ENCODE data around the gene CNTNAP5.

CNTNAP5 gene

GRCh38 chr2:124063596-124063995 lies 38.5 kb downstream of the CNTNAP5 start:
- no peak for DNase-seq (ENCODE audit: low read depth in 2 of 2)

GRCh38 chr2:124065636-124066035 lies 40.5 kb downstream of the CNTNAP5 start:
- DNase-seq (ENCODE audit: low read depth in 2 of 2), result no peak

- DNase-seq (ENCODE audit: low read depth in 2 of 2), result no peak
Observed at GRCh38 chr2:124066776-124067175, 41.7 kb downstream of the CNTNAP5 start.

- no peak for DNase-seq (ENCODE audit: low read depth in 2 of 2)
Observed at GRCh38 chr2:124079045-124079444, 54.0 kb downstream of the CNTNAP5 start.

GRCh38 chr2:124080281-124081153 lies 55.4 kb downstream of the CNTNAP5 start:
- no peak for DNase-seq (ENCODE audit: low read depth in 2 of 2)

- no peak for DNase-seq (ENCODE audit: low read depth in 2 of 2)
Observed at GRCh38 chr2:124081154-124081716, 56.1 kb downstream of the CNTNAP5 start.

GRCh38 chr2:124088616-124089015 lies 63.5 kb downstream of the CNTNAP5 start:
- no peak for DNase-seq (ENCODE audit: low read depth in 2 of 2)

- no peak for DNase-seq (ENCODE audit: low read depth in 2 of 2)
Observed at GRCh38 chr2:124091721-124092120, 66.6 kb downstream of the CNTNAP5 start.

- DNase-seq (ENCODE audit: low read depth in 2 of 2), result no peak
Observed at GRCh38 chr2:124092651-124093050, 67.6 kb downstream of the CNTNAP5 start.

GRCh38 chr2:124104914-124105313 lies 79.8 kb downstream of the CNTNAP5 start:
- no peak for DNase-seq (ENCODE audit: low read depth in 2 of 2)

- DNase-seq (ENCODE audit: low read depth in 2 of 2), result no peak
Observed at GRCh38 chr2:124112206-124112605, 87.1 kb downstream of the CNTNAP5 start.

GRCh38 chr2:124112966-124113365 lies 87.9 kb downstream of the CNTNAP5 start:
- no peak for DNase-seq (ENCODE audit: low read depth in 2 of 2)

- DNase-seq (ENCODE audit: low read depth in 2 of 2), result no peak
Observed at GRCh38 chr2:124120246-124120645, 95.2 kb downstream of the CNTNAP5 start.

GRCh38 chr2:124121106-124121505 lies 96.0 kb downstream of the CNTNAP5 start:
- DNase-seq (ENCODE audit: low read depth in 2 of 2), result no peak

- DNase-seq (ENCODE audit: low read depth in 2 of 2), result no peak
Observed at GRCh38 chr2:124121760-124122275, 96.7 kb downstream of the CNTNAP5 start.

GRCh38 chr2:124122340-124122739 lies 97.3 kb downstream of the CNTNAP5 start:
- no peak for DNase-seq (ENCODE audit: low read depth in 2 of 2)

GRCh38 chr2:124131276-124131675 lies 106.2 kb downstream of the CNTNAP5 start:
- no peak for DNase-seq (ENCODE audit: low read depth in 2 of 2)

- DNase-seq (ENCODE audit: low read depth in 2 of 2), result no peak
Observed at GRCh38 chr2:124136110-124136509, 111.0 kb downstream of the CNTNAP5 start.

- DNase-seq (ENCODE audit: low read depth in 2 of 2), result no peak
Observed at GRCh38 chr2:124138076-124138475, 113.0 kb downstream of the CNTNAP5 start.

GRCh38 chr2:124145982-124146381 lies 120.9 kb downstream of the CNTNAP5 start:
- DNase-seq (ENCODE audit: low read depth in 2 of 2), result no peak

GRCh38 chr2:124147552-124147951 lies 122.5 kb downstream of the CNTNAP5 start:
- no peak for DNase-seq (ENCODE audit: low read depth in 2 of 2)

- no peak for DNase-seq (ENCODE audit: low read depth in 2 of 2)
Observed at GRCh38 chr2:124149571-124149970, 124.5 kb downstream of the CNTNAP5 start.

- no peak for DNase-seq (ENCODE audit: low read depth in 2 of 2)
Observed at GRCh38 chr2:124151691-124152090, 126.6 kb downstream of the CNTNAP5 start.

Data from activated CD8-positive, alpha-beta memory T cell treated with anti-CD3 and anti-CD28 coated beads for 4 hours (primary cell).